Measurements from ENCODE around the gene ARID1B.

The ARID1B gene

GRCh38 chr6:156976216-156977127, 199.3 kb downstream of the ARID1B start:
- peak overlapping the region; percentile 63 for H3K4me3 ChIP-seq (ENCODE audit: low read depth, low read length)
- DNase-seq, result peak; percentile 52
- no peaks in the 10 kb centered on the region for H3K9me3 ChIP-seq
- H3K4me1 ChIP-seq, result peaks cover 32% of the 10 kb centered on the region
- no peaks in the 10 kb centered on the region for H3K27me3 ChIP-seq
- no peaks in the 10 kb centered on the region for H3K36me3 ChIP-seq
- TF ChIP-seq, protein P1, sequence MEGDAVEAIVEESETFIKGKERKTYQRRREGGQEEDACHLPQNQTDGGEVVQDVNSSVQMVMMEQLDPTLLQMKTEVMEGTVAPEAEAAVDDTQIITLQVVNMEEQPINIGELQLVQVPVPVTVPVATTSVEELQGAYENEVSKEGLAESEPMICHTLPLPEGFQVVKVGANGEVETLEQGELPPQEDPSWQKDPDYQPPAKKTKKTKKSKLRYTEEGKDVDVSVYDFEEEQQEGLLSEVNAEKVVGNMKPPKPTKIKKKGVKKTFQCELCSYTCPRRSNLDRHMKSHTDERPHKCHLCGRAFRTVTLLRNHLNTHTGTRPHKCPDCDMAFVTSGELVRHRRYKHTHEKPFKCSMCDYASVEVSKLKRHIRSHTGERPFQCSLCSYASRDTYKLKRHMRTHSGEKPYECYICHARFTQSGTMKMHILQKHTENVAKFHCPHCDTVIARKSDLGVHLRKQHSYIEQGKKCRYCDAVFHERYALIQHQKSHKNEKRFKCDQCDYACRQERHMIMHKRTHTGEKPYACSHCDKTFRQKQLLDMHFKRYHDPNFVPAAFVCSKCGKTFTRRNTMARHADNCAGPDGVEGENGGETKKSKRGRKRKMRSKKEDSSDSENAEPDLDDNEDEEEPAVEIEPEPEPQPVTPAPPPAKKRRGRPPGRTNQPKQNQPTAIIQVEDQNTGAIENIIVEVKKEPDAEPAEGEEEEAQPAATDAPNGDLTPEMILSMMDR (IDR thresholded peaks at IDR 0.05; ENCODE audit: low read depth, low read length), result no peak

DNA sequence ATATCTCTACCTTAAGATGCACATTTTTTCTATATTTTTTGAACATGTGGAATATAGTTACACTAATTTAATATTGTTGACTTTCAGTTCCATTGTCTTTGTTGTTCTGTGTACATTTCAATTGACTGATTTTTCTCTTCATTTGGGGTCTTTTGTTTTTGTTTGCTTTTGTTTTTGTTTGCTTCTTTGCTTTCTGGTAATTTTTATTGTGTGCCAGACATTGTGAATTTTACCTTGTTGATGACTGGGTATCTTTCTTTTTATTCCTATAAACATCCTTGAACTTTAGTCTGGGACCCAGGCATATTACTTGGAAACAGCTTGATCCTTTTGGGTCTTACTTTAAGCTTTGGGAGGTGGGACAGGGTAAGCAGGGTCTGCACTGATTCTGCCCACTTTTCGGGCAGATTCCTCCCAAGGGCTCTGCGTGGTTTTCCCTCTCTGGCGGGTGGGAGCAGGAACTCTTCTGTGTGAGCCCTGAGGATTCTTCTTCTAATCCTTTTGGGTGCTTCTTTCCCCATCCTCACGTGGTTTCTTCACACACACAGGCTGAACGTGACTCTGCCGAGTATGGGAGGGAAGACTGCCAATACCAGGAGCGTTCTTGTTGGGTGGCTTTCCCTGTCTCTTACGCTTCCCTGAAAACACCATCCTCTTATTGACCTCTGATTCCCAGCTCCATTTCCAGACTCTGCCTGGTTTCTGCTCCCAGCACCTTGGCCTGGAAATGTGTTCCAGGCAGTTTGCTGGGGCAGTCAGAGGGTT, 200.5 kb downstream of the ARID1B start:
- H3K9me3 ChIP-seq, result no peaks in the 10 kb centered on the region
- H3K4me1 ChIP-seq, result peaks cover 34% of the 10 kb centered on the region
- TF ChIP-seq, protein P1 (IDR thresholded peaks at IDR 0.05; ENCODE audit: low read depth, low read length), result no peak
- H3K27me3 ChIP-seq, result no peaks in the 10 kb centered on the region
- peak overlapping the region; percentile 37 for H3K4me3 ChIP-seq (ENCODE audit: low read depth, low read length)
- no peaks in the 10 kb centered on the region for H3K36me3 ChIP-seq
- peak; percentile 68 for DNase-seq

GRCh38 chr6:156978948-156979347, 201.8 kb downstream of the ARID1B start:
- Histone ChIP-seq H3K4me3 (ENCODE audit: low read depth, low read length) (no peak overlapping the region), H3K27me3 (no peaks in the 10 kb centered on the region), H3K4me1 (peaks cover 31% of the 10 kb centered on the region), H3K36me3 (no peaks in the 10 kb centered on the region), H3K9me3 (no peaks in the 10 kb centered on the region)
- DNase-seq, result no peak
- TF ChIP-seq, protein P1 (IDR thresholded peaks at IDR 0.05; ENCODE audit: low read depth, low read length), result no peak

- DNase-seq, result peak; percentile 84
Measured at GRCh38 chr6:156980515-156980914, 203.3 kb downstream of the ARID1B start.

GRCh38 chr6:156980948-156981347, 203.8 kb downstream of the ARID1B start:
- Histone ChIP-seq H3K9me3 (no peaks in the 10 kb centered on the region), H3K4me1 (peaks cover 20% of the 10 kb centered on the region), H3K4me3 (ENCODE audit: low read depth, low read length) (no peak overlapping the region), H3K36me3 (no peaks in the 10 kb centered on the region), H3K27me3 (no peaks in the 10 kb centered on the region)
- no peak for DNase-seq
- TF ChIP-seq, protein P1 (IDR thresholded peaks at IDR 0.05; ENCODE audit: low read depth, low read length), result no peak

More at GRCh38 chr6:156980515-156980914, 203.3 kb downstream of the ARID1B start:
- Histone ChIP-seq H3K36me3 (no peaks in the 10 kb centered on the region), H3K27me3 (no peaks in the 10 kb centered on the region), H3K9me3 (no peaks in the 10 kb centered on the region), H3K4me3 (ENCODE audit: low read depth, low read length) (no peak overlapping the region), H3K4me1 (peaks cover 20% of the 10 kb centered on the region)
- TF ChIP-seq, protein P1 (IDR thresholded peaks at IDR 0.05; ENCODE audit: low read depth, low read length), result no peak
